ENCODE results near the gene FOXO1. TPM values are rescaled to one million over a fixed set of nuclear protein-coding genes. Genes with fewer than 3 reads are reported as not detected.

The FOXO1 gene
- polyA plus RNA-seq, 4 donors = 15.4 to 17.7 (median 17.1) TPM

DNA sequence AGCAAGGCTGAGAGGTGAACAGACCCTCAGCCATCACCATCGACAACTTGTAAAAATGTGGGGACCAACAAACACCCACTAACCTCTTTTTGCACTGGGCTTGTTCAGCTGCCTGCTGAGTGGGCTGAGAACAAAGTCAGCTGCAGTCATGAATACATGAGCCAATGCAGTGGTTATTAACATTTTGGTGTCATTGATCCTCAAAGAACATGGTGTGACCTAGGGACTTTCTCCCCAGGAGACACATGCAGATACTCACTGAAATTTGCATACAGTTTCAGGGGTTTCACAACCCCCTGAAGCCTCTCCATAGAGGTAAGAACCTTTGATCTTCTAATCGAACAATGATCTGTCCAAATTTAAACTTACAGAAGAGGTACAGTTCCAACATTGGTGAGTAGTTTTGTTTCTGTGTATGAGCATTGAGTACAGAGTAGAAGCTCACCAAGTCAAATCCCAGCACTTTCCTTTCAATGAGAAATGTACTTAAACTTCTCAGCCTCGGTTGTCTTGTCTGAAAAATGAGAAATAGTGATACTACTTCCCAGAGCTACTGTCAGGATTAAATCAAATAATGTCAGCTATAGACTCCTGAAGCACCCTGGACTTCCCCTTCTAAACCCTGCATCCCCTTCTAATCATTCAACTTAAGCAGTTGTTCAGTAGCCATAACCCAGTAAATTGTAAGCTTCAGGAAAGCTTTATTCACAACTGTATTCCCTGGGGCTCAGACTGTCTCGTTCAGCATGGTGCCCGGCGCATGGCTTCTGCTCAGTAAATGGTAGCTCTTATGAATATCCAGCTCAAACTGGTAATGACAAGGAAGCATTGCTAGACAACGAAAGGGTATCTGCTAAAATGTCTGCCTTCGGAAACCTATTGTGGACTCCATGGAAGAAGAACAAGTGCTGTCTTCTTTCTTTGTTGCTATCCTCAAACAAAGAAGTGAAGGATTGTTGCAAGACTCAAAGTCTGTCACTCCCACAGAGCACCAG, 148.7 kb downstream of the FOXO1 start:
- no peak for DNase-seq (ENCODE audit: low read depth in 4 of 4, low spot score in 3 of 4)

GRCh38 chr13:40515702-40516101, 150.7 kb downstream of the FOXO1 start:
- DNase-seq (ENCODE audit: low read depth in 4 of 4, low spot score in 3 of 4) = no peak

GRCh38 chr13:40514802-40515201, 151.6 kb downstream of the FOXO1 start:
- DNase-seq (ENCODE audit: low read depth in 4 of 4, low spot score in 3 of 4) = no peak

GRCh38 chr13:40509876-40510275, 156.6 kb downstream of the FOXO1 start:
- DNase-seq (ENCODE audit: low read depth in 4 of 4, low spot score in 3 of 4) = no peak

DNA sequence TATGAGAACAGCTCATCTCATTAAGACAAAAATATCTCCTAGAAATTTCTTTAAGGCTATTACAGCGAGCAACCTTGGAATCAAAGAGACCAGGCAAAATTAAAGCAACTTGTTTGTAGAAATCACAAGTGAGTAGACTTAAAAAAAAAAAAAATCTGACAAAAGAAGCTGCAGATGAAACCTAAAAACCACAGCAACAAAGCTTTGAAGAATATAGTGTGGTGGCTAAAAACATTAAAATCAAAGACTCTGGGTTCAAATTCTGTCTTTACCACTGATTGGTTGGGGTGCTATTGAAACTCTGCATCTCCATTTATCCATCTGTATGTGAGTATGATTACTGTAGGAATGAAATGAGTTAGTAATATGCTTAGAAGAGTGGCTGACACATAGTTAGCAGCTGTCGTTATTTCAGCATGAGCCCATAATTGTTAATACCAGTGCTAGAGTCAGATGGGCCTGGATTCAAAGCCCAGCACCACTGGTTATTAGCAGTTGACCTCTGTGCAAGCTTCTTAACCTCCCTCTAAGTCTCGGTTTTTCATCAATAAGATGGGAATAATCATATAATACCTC, 157.6 kb downstream of the FOXO1 start:
- DNase-seq (ENCODE audit: low read depth in 4 of 4, low spot score in 3 of 4) = no peak

- DNase-seq (ENCODE audit: low read depth in 4 of 4, low spot score in 3 of 4) = no peak
Observed at GRCh38 chr13:40508127-40508526, 158.3 kb downstream of the FOXO1 start.

GRCh38 chr13:40506592-40507446, 159.6 kb downstream of the FOXO1 start:
- no peak for DNase-seq (ENCODE audit: low read depth in 4 of 4, low spot score in 3 of 4)

Other genes starting within 250 kb of the FOXO1 start
- gene MRPS31, start 104.5 kb upstream of the FOXO1 start, polyA plus RNA-seq (ENCODE audit: insufficient read length in 4 of 4) = 10 to 100 TPM; 43.4 to 50.0 (median 47.8) TPM
- 10 to 100 TPM; 16.1 to 18.8 (median 16.4) TPM for gene SLC25A15, start 123.0 kb upstream of the FOXO1 start, polyA plus RNA-seq (ENCODE audit: insufficient read length in 4 of 4)

Data from right renal pelvis (tissue), 4 donors.